Activated CD4-positive, alpha-beta memory T cell treated with anti-CD3 and anti-CD28 coated beads for 36 hours (primary cell): ENCODE measurements around the gene ITFG2. TPM values are rescaled to one million over a fixed set of nuclear protein-coding genes. Genes with fewer than 3 reads are reported as not detected.

Experiments used
- CTCF ChIA-PET: fragments of 350-600 bp; sonication (Branson Sonifier 250); formaldehyde crosslinking; loops from one replicate; lab custom pipeline; 2021; ENCODE audit warnings: antibody characterized with exemption, inconsistent platforms; lab: Charles Lee
- POLR2A ChIA-PET: fragments of 350-600 bp; sonication (Branson Sonifier 250); formaldehyde crosslinking; loops from one replicate; lab custom pipeline; 2021; ENCODE audit warnings: antibody characterized with exemption; lab: Charles Lee
- DNase-seq: peaks from one replicate; pipeline ENCODE4 v3.0.0-alpha.2; 2020
- H3K27ac Mint-ChIP-seq: one replicate; pipeline ENCODE4 v1.8.0; 2021; ENCODE audit warnings: mixed read lengths
- H3K27me3 Mint-ChIP-seq: one replicate; pipeline ENCODE4 v1.8.0; 2021; ENCODE audit warnings: mixed read lengths
- H3K36me3 Mint-ChIP-seq: one replicate; pipeline ENCODE4 v1.8.0; 2021; ENCODE audit warnings: mixed read lengths
- H3K4me1 Mint-ChIP-seq: one replicate; pipeline ENCODE4 v1.8.0; 2021; ENCODE audit warnings: low read depth, mixed read lengths
- H3K4me3 Mint-ChIP-seq: one replicate; pipeline ENCODE4 v1.8.0; 2021; ENCODE audit warnings: mild to moderate bottlenecking, mixed read lengths
- H3K9me3 Mint-ChIP-seq: one replicate; pipeline ENCODE4 v1.8.0; 2021; ENCODE audit warnings: mixed read lengths
- intact Hi-C: fragments of 100-400 bp; cut with micrococcal nuclease; formaldehyde crosslinking; loops from one replicate; pipeline ENCODE4 v1.15.1; 2023
- total RNA-seq, 2 experiments: library from RNA; stranded (reverse); gene quantifications; one replicate each; pipeline ENCODE4 v1.2.3, GENCODE V29; 2021

The ITFG2 gene
- total RNA-seq, 2 experiments from 2014 or later: 18.9 to 21.6 TPM

- H3K4me1 Mint-ChIP-seq: no peaks in the 10 kb centered on the region
Measured at GRCh38 chr12:2820432-2820831, 8.0 kb downstream of the ITFG2 start.

DNA sequence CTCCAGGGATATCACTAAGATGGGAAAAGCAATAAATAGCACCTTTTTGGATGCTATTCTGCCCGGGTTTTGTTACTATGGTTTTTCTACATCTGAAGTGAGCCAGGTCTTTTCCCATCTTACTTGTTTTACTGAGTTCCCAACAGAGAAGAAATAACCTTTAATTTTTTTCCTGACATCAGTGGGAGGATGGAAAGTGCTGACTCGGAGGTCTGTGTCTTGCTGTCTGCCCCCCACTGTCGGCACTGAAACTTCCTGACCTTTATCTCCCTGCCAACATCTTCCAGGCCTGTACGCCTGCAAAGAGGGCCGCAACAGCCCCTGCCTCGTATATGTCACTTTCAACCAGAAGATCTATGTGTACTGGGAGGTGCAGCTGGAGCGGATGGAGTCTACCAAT, 11.0 kb downstream of the ITFG2 start:
- H3K27me3 Mint-ChIP-seq: no peaks in the 10 kb centered on the region
- no peaks in the 10 kb centered on the region for H3K9me3 Mint-ChIP-seq
- intact Hi-C loops: no loop called here
- H3K4me1 Mint-ChIP-seq: no peaks in the 10 kb centered on the region
- H3K36me3 Mint-ChIP-seq: peaks cover 54% of the 10 kb centered on the region
- no peak for DNase-seq
- H3K4me3 Mint-ChIP-seq: no peak overlapping the region
- H3K27ac Mint-ChIP-seq: no peak overlapping the region
- CTCF ChIA-PET: no interaction called here
- POLR2A ChIA-PET: interaction anchor here (0.6 kb wide), 1 partner anchor 77 kb away, joined by 3 read pairs; no protein-coding TSS in a partner anchor

More at GRCh38 chr12:2820432-2820831, 8.0 kb downstream of the ITFG2 start:
- no peak overlapping the region for H3K4me3 Mint-ChIP-seq
- H3K27ac Mint-ChIP-seq: no peak overlapping the region
- H3K9me3 Mint-ChIP-seq: no peaks in the 10 kb centered on the region
- intact Hi-C loops: no loop called here
- peaks cover 59% of the 10 kb centered on the region for H3K36me3 Mint-ChIP-seq
- no peaks in the 10 kb centered on the region for H3K27me3 Mint-ChIP-seq
- no peak for DNase-seq
- ChIA-PET CTCF (no interaction called here), POLR2A (no interaction called here)

DNA sequence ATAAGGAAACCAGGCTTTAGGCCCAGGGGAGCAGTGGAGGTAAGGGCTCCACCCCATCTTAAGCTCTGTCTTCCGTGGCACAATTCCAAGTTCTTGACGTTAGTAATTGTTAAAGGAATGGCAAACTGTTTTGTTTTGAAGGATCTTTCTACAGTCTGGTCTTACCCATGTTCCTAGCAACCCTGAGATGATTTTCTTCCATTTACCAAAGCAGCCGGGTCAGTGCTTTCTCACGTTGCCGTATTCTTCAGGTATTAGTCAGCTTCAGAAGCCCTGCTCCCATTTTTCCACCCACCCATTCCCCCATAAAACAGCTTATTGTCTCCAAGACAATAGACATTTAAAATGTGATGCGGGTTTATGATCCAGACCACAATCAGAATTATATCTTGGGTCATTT, 12.1 kb downstream of the ITFG2 start:
- H3K36me3 Mint-ChIP-seq: peaks cover 59% of the 10 kb centered on the region
- no peaks in the 10 kb centered on the region for H3K9me3 Mint-ChIP-seq
- CTCF ChIA-PET: no interaction called here
- no peak for DNase-seq
- no peak overlapping the region for H3K4me3 Mint-ChIP-seq
- no peaks in the 10 kb centered on the region for H3K4me1 Mint-ChIP-seq
- POLR2A ChIA-PET: no interaction called here
- intact Hi-C loops: no loop called here
- no peaks in the 10 kb centered on the region for H3K27me3 Mint-ChIP-seq
- H3K27ac Mint-ChIP-seq: no peak overlapping the region

- no peaks in the 10 kb centered on the region for H3K9me3 Mint-ChIP-seq
- no peak for DNase-seq
- H3K36me3 Mint-ChIP-seq: peaks cover 53% of the 10 kb centered on the region
- ChIA-PET CTCF (interaction anchor here (0.6 kb wide), 1 partner anchor 39 kb away, joined by 5 read pairs; no protein-coding TSS in a partner anchor), POLR2A (no interaction called here)
- H3K27ac Mint-ChIP-seq: no peak overlapping the region
- H3K4me1 Mint-ChIP-seq: no peaks in the 10 kb centered on the region
- intact Hi-C loops: no loop called here
- no peaks in the 10 kb centered on the region for H3K27me3 Mint-ChIP-seq
- no peak overlapping the region for H3K4me3 Mint-ChIP-seq
Measured at GRCh38 chr12:2825132-2825531, 12.7 kb downstream of the ITFG2 start.

- no peak overlapping the region for H3K4me3 Mint-ChIP-seq
- H3K4me1 Mint-ChIP-seq: no peaks in the 10 kb centered on the region
- POLR2A ChIA-PET: no interaction called here
- DNase-seq: no peak
- H3K27ac Mint-ChIP-seq: no peak overlapping the region
- intact Hi-C loops: no loop called here
- no peaks in the 10 kb centered on the region for H3K27me3 Mint-ChIP-seq
- H3K9me3 Mint-ChIP-seq: no peaks in the 10 kb centered on the region
- peaks cover 52% of the 10 kb centered on the region for H3K36me3 Mint-ChIP-seq
- CTCF ChIA-PET: interaction anchor here (1.1 kb wide), 1 partner anchor 19 kb away, joined by 3 read pairs; no protein-coding TSS in a partner anchor
Measured at GRCh38 chr12:2826036-2826435, 13.6 kb downstream of the ITFG2 start.

GRCh38 chr12:2826721-2827515, 14.4 kb downstream of the ITFG2 start:
- H3K27me3 Mint-ChIP-seq: no peaks in the 10 kb centered on the region
- H3K9me3 Mint-ChIP-seq: no peaks in the 10 kb centered on the region
- H3K36me3 Mint-ChIP-seq: peaks cover 53% of the 10 kb centered on the region
- POLR2A ChIA-PET: no interaction called here
- no peak for DNase-seq
- H3K4me1 Mint-ChIP-seq: no peaks in the 10 kb centered on the region
- H3K4me3 Mint-ChIP-seq: no peak overlapping the region
- no peak overlapping the region for H3K27ac Mint-ChIP-seq
- intact Hi-C loops: no loop called here
- CTCF ChIA-PET: interaction anchor here (1.1 kb wide), 1 partner anchor 18 kb away, joined by 3 read pairs; no protein-coding TSS in a partner anchor

DNA sequence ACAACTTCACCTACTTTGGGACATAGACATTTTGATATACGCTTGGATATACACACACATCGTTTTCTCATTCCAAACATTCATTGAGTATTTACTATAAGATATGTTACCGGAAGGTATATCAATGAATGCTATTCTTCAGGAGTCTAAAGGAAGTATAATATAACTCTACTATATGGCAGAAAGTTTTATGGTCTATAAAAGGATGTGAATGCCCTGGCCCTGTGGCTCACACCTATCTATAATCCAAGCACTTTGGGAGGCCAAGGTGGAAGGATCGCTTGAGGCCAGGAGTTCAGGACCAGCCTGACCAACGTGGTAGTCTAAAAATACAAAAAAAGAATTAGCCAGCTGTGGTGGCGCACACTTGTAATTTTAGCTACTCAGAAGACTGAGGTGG, 16.8 kb downstream of the ITFG2 start:
- H3K36me3 Mint-ChIP-seq: peaks cover 32% of the 10 kb centered on the region
- CTCF ChIA-PET: no interaction called here
- H3K4me3 Mint-ChIP-seq: no peak overlapping the region
- H3K27ac Mint-ChIP-seq: no peak overlapping the region
- no peak for DNase-seq
- peaks cover 3% of the 10 kb centered on the region for H3K4me1 Mint-ChIP-seq
- POLR2A ChIA-PET: no interaction called here
- no peaks in the 10 kb centered on the region for H3K27me3 Mint-ChIP-seq
- intact Hi-C loops: no loop called here
- H3K9me3 Mint-ChIP-seq: no peaks in the 10 kb centered on the region

DNA sequence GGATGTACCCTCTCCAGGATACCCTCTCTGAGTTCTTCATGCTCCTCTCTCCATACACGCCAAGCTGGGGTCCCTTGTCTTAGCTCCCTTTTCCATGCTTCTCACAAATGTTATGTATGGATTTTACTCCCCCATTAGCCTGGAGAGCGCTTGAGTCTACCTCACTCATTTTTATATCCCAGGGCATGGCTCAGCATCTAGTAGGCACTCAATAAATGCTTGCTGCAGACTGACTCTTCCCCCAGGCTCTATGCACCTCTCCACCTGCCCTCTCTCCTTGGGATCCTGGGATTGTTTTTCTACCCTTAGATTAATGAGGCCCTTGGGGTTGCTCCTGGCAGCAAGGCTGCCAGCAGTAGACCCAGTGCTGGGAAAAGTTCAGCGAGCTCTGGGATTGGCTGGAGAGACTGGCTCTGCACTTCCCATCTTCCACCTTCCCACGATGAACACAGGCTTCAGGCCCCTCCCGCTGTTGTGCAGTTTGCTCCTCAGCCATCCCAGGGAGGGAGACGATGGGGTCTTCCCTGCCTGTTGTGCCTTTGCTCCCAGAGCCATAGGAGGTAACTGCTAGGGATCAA, 20.2 kb downstream of the ITFG2 start:
- Mint-ChIP-seq H3K4me3 (no peak overlapping the region), H3K36me3 (peaks cover 23% of the 10 kb centered on the region), H3K9me3 (no peaks in the 10 kb centered on the region), H3K4me1 (peaks cover 6% of the 10 kb centered on the region), H3K27me3 (no peaks in the 10 kb centered on the region), H3K27ac (no peak overlapping the region)
- POLR2A ChIA-PET: no interaction called here
- intact Hi-C loops: no loop called here
- CTCF ChIA-PET: interaction anchor here (1.2 kb wide), 1 partner anchor 21 kb away, joined by 3 read pairs; no protein-coding TSS in a partner anchor
- no peak for DNase-seq

DNA sequence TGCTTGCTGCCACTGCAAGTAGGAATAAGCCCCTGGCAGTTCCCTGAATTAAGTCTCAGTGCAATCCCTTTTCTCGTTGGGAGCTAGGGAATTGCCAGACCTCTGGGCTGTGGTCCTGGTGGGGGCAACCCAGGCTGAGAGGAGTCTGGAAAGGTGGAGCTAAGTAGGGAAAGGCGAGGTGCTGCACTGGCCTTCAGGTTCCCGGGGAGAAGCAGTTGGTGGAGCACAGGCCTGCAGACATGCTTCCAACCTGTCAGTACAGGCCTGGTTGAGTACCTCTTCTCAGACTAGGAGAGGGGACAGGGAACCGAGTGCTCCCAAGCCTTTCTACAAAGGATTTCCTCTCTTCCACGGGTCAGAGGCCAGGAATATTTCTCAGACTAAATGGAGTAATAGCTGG, 20.9 kb downstream of the ITFG2 start:
- Mint-ChIP-seq H3K27ac (no peak overlapping the region), H3K36me3 (peaks cover 19% of the 10 kb centered on the region), H3K27me3 (no peaks in the 10 kb centered on the region), H3K9me3 (no peaks in the 10 kb centered on the region), H3K4me1 (peaks cover 6% of the 10 kb centered on the region), H3K4me3 (no peak overlapping the region)
- CTCF ChIA-PET: interaction anchor here (1.2 kb wide), 1 partner anchor 20 kb away, joined by 3 read pairs; no protein-coding TSS in a partner anchor
- intact Hi-C loops: no loop called here
- no peak for DNase-seq
- POLR2A ChIA-PET: no interaction called here

DNA sequence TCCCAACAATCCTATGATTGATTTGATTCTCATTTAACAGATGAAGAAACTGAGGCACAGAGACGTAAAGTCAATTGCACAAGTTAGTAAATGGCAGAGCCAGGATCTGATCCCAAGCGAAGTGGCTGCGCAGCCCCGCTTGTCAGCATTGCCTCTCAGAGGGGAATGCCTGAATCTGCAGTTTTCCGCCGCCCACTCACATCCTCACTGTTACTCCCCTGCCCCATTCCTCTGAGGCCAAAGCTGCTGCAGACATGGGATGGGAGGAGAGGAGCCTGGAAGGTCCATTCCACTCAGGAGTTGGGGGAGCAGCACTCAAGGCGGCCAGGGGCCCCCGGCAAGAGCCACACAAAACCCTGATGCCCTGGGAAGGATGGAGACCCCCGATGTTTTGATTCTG, 21.3 kb downstream of the ITFG2 start:
- intact Hi-C loops: no loop called here
- H3K4me3 Mint-ChIP-seq: no peak overlapping the region
- CTCF ChIA-PET: no interaction called here
- no peak overlapping the region for H3K27ac Mint-ChIP-seq
- H3K9me3 Mint-ChIP-seq: no peaks in the 10 kb centered on the region
- POLR2A ChIA-PET: no interaction called here
- H3K36me3 Mint-ChIP-seq: peaks cover 16% of the 10 kb centered on the region
- peaks cover 6% of the 10 kb centered on the region for H3K4me1 Mint-ChIP-seq
- no peaks in the 10 kb centered on the region for H3K27me3 Mint-ChIP-seq
- no peak for DNase-seq

- Mint-ChIP-seq H3K27ac (no peak within 1 kb of the TSS), H3K4me1 (peaks cover 6% of the 10 kb centered on the region), H3K36me3 (peaks cover 20% of the 10 kb centered on the region), H3K27me3 (no peaks in the 10 kb centered on the region), H3K4me3 (no peak within 1 kb of the TSS), H3K9me3 (no peaks in the 10 kb centered on the region)
- POLR2A ChIA-PET: no interaction called here
- DNase-seq: no peak
- intact Hi-C loops: no loop called here
- CTCF ChIA-PET: no interaction called here
Measured at GRCh38 chr12:2834581-2835491, 22.4 kb downstream of the ITFG2 start, which contains the start of gene NRIP2. TSS of gene NRIP2 (minus strand) at chr12:2835035. CDS start at chr12:2834983, 52 bp downstream.
